Astrocyte (in vitro differentiated cells and primary cell): Measurements from ENCODE around the gene PFDN6. TPM values are rescaled to one million over a fixed set of nuclear protein-coding genes. Genes with fewer than 3 reads are reported as not detected.
A peak's percentile ranks its signal among the peaks of the same experiment; 100 is the strongest.

Source experiments
- DNase-seq: peaks from one replicate; pipeline ENCODE4 v3.0.0-alpha.2; 2010; ENCODE audit warnings: low read depth
- FAIRE-seq: peaks from 2 replicates; lab custom pipeline; 2011; peaks lifted over from hg19 to GRCh38; lab: Jason Lieb, UNC
- H2AFZ ChIP-seq: 2 replicates; pipeline ENCODE4 v1.6.0; 2012; ENCODE audit warnings: low read depth, low read length, inconsistent platforms
- H3K27ac ChIP-seq: 2 replicates; pipeline ENCODE4 v1.5.1; 2011; ENCODE audit warnings: low read depth, low read length, inconsistent platforms
- H3K27me3 ChIP-seq: 2 replicates; pipeline ENCODE4 v1.6.0; 2011; ENCODE audit warnings: low read length, inconsistent platforms; ENCODE audit not compliant: insufficient read depth
- H3K36me3 ChIP-seq: 2 replicates; pipeline ENCODE4 v1.5.1; 2011; ENCODE audit warnings: low read length, inconsistent platforms; ENCODE audit not compliant: insufficient read depth
- H3K4me1 ChIP-seq: 2 replicates; pipeline ENCODE4 v1.5.1; 2011; ENCODE audit warnings: low read length, inconsistent platforms; ENCODE audit not compliant: insufficient read depth
- H3K4me2 ChIP-seq: 2 replicates; pipeline ENCODE4 v1.6.0; 2012; ENCODE audit warnings: low read length, inconsistent platforms
- H3K4me3 ChIP-seq: 2 replicates; pipeline ENCODE4 v1.5.1; 2011; ENCODE audit warnings: low read depth, mild to moderate bottlenecking, low read length, inconsistent platforms; ENCODE audit not compliant: insufficient read depth
- H3K79me2 ChIP-seq: 2 replicates; pipeline ENCODE4 v1.6.0; 2012; ENCODE audit warnings: mild to moderate bottlenecking, low read length, inconsistent platforms; ENCODE audit not compliant: insufficient read depth
- H3K9ac ChIP-seq: 2 replicates; pipeline ENCODE4 v1.6.0; 2012; ENCODE audit warnings: mild to moderate bottlenecking, low read length, inconsistent platforms
- H3K9me3 ChIP-seq: 2 replicates; pipeline ENCODE4 v1.5.1; 2012; ENCODE audit warnings: low read depth, mild to moderate bottlenecking, low read length, inconsistent platforms; ENCODE audit not compliant: insufficient read depth
- H4K20me1 ChIP-seq: 2 replicates; pipeline ENCODE4 v1.6.0; 2012; ENCODE audit warnings: low read length, inconsistent platforms; ENCODE audit not compliant: insufficient read depth
- H3K27ac Mint-ChIP-seq: one replicate; pipeline ENCODE4 v1.8.0; 2021; ENCODE audit warnings: mild to moderate bottlenecking, mixed read lengths; ENCODE audit not compliant: unreplicated experiment
- H3K27me3 Mint-ChIP-seq: one replicate; pipeline ENCODE4 v1.8.0; 2021; ENCODE audit warnings: low read depth, mixed read lengths; ENCODE audit not compliant: unreplicated experiment
- H3K36me3 Mint-ChIP-seq: one replicate; pipeline ENCODE4 v1.8.0; 2021; ENCODE audit warnings: low read depth, mixed read lengths; ENCODE audit not compliant: unreplicated experiment
- H3K4me1 Mint-ChIP-seq: one replicate; pipeline ENCODE4 v1.8.0; 2021; ENCODE audit warnings: low read depth, mixed read lengths; ENCODE audit not compliant: unreplicated experiment
- H3K4me3 Mint-ChIP-seq: one replicate; pipeline ENCODE4 v1.8.0; 2021; ENCODE audit warnings: mild to moderate bottlenecking, moderate library complexity, mixed read lengths; ENCODE audit not compliant: unreplicated experiment
- H3K9me3 Mint-ChIP-seq: one replicate; pipeline ENCODE4 v1.8.0; 2021; ENCODE audit warnings: mild to moderate bottlenecking, mixed read lengths; ENCODE audit not compliant: unreplicated experiment
- EZH2 ChIP-seq: IDR thresholded peaks from 2 replicates; pipeline ENCODE4 v1.6.1; 2012; ENCODE audit warnings: mild to moderate bottlenecking, low read length, inconsistent platforms; ENCODE audit not compliant: insufficient read depth
- total RNA-seq: library from RNA; stranded (reverse); gene quantifications from 2 replicates; pipeline ENCODE4 v1.2.1, GENCODE V29; 2021
- TF ChIP-seq, protein P1 (sequence below): IDR thresholded peaks from 2 replicates; pipeline ENCODE4 v1.5.1; 2011; ENCODE audit warnings: low read depth, mild to moderate bottlenecking, inconsistent platforms, low read length, moderate library complexity; ENCODE audit not compliant: insufficient read depth

Gene PFDN6
- total RNA-seq, 1 donor from 2014 or later = 56.7 TPM

- Mint-ChIP-seq H3K27me3 (no peaks in the 10 kb centered on the region), H3K9me3 (no peaks in the 10 kb centered on the region), H3K27ac (peak within 1 kb of the TSS; percentile 95), H3K4me1 (peaks cover 26% of the 10 kb centered on the region), H3K4me3 (peak within 1 kb of the TSS; percentile 100), H3K36me3 (peaks cover 23% of the 10 kb centered on the region)
- H3K27me3 ChIP-seq = no peaks in the 10 kb centered on the region
- FAIRE-seq (no peak), DNase-seq (peak; percentile 63)
- H3K9ac ChIP-seq = peak within 1 kb of the TSS; percentile 90
- H3K79me2 ChIP-seq = peaks cover 40% of the 10 kb centered on the region
- no peaks in the 10 kb centered on the region for H3K9me3 ChIP-seq
- TF ChIP-seq EZH2 = no peak
- TF ChIP-seq, protein P1, sequence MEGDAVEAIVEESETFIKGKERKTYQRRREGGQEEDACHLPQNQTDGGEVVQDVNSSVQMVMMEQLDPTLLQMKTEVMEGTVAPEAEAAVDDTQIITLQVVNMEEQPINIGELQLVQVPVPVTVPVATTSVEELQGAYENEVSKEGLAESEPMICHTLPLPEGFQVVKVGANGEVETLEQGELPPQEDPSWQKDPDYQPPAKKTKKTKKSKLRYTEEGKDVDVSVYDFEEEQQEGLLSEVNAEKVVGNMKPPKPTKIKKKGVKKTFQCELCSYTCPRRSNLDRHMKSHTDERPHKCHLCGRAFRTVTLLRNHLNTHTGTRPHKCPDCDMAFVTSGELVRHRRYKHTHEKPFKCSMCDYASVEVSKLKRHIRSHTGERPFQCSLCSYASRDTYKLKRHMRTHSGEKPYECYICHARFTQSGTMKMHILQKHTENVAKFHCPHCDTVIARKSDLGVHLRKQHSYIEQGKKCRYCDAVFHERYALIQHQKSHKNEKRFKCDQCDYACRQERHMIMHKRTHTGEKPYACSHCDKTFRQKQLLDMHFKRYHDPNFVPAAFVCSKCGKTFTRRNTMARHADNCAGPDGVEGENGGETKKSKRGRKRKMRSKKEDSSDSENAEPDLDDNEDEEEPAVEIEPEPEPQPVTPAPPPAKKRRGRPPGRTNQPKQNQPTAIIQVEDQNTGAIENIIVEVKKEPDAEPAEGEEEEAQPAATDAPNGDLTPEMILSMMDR = peak; percentile 10
- no peak within 1 kb of the TSS for H2AFZ ChIP-seq
- peak within 1 kb of the TSS; percentile 95 for H3K4me2 ChIP-seq
- peaks cover 80% of the 10 kb centered on the region for H4K20me1 ChIP-seq
- H3K4me3 ChIP-seq = peak within 1 kb of the TSS; percentile 54
- peaks cover 41% of the 10 kb centered on the region for H3K36me3 ChIP-seq
- peaks cover 46% of the 10 kb centered on the region for H3K4me1 ChIP-seq
- peak within 1 kb of the TSS; percentile 43 for H3K27ac ChIP-seq
Observed at GRCh38 chr6:33276864-33277662, 12.3 kb upstream of the PFDN6 start, which contains the start of gene B3GALT4. Gene B3GALT4, plus strand, starts transcription at chr6:33277123. Its CDS starts 297 bp downstream, at chr6:33277420.

- TF ChIP-seq, protein P1 = no peak
- TF ChIP-seq EZH2 = no peak
- Histone ChIP-seq H3K27ac (no peak overlapping the region), H3K27me3 (no peaks in the 10 kb centered on the region), H3K4me2 (peak overlapping the region; percentile 95), H3K79me2 (peaks cover 33% of the 10 kb centered on the region), H3K36me3 (peaks cover 42% of the 10 kb centered on the region), H2AFZ (no peak overlapping the region), H4K20me1 (peaks cover 77% of the 10 kb centered on the region), H3K4me1 (peaks cover 46% of the 10 kb centered on the region), H3K4me3 (peak overlapping the region; percentile 54), H3K9ac (peak overlapping the region; percentile 66), H3K9me3 (no peaks in the 10 kb centered on the region)
- H3K27me3 Mint-ChIP-seq = no peaks in the 10 kb centered on the region
- no peaks in the 10 kb centered on the region for H3K9me3 Mint-ChIP-seq
- H3K27ac Mint-ChIP-seq = peak overlapping the region; percentile 85
- H3K36me3 Mint-ChIP-seq = peaks cover 26% of the 10 kb centered on the region
- peaks cover 26% of the 10 kb centered on the region for H3K4me1 Mint-ChIP-seq
- no peak for FAIRE-seq
- H3K4me3 Mint-ChIP-seq = peak overlapping the region; percentile 81
- no peak for DNase-seq
Observed at GRCh38 chr6:33277663-33278391, 11.6 kb upstream of the PFDN6 start.
